Vagina (tissue), 2 donors: ENCODE data around the gene WWOX. TPM values are rescaled to one million over a fixed set of nuclear protein-coding genes. Genes with fewer than 3 reads are reported as not detected.

ENCODE experiments used
- DNase-seq, 2 donors: peaks; one replicate each; pipeline ENCODE4 v3.0.0-alpha.2; 2017; ENCODE audit errors: extremely low spot score in 2 of 2
- H3K27ac ChIP-seq: fragments of 200-600 bp; sonication (generic); one replicate; pipeline ENCODE4 v1.5.1; 2019
- H3K27me3 ChIP-seq: fragments of 200-600 bp; sonication (generic); one replicate; pipeline ENCODE4 v1.5.1; 2019
- H3K36me3 ChIP-seq, 2 donors: fragments of 200-600 bp; sonication (generic); one replicate each; pipeline ENCODE4 v1.5.1; 2017 to 2019
- H3K4me1 ChIP-seq: fragments of 200-600 bp; sonication (generic); one replicate; pipeline ENCODE4 v1.5.1; 2019
- H3K4me3 ChIP-seq, 2 donors: fragments of 200-600 bp; sonication (generic); 1 replicate in 1 of 2; 2 replicates in 1 of 2; pipeline ENCODE4 v1.5.1; 2016 to 2019
- H3K9me3 ChIP-seq: fragments of 200-600 bp; sonication (generic); one replicate; pipeline ENCODE4 v1.5.1; 2019
- CTCF ChIP-seq, 3 experiments: fragments of 450-650 bp in 2 of 3; fragments of 200-600 bp in 1 of 3; sonication (generic) in 1 of 3; IDR thresholded peaks; one replicate each; pipeline ENCODE4 v1.5.1; 2017 to 2019; ENCODE audit warnings: antibody characterized with exemption in 3 of 3, mild to moderate bottlenecking in 2 of 3, moderate library complexity in 2 of 3
- POLR2A ChIP-seq, 2 donors: fragments of 450-650 bp; IDR thresholded peaks; one replicate each; pipeline ENCODE4 v1.6.1; 2017; ENCODE audit warnings: antibody characterized with exemption in 2 of 2, mild to moderate bottlenecking in 2 of 2, moderate library complexity in 2 of 2
- POLR2AphosphoS5 ChIP-seq, 2 donors: sonication (generic); formaldehyde crosslinking; IDR thresholded peaks; one replicate each; pipeline ENCODE4 v1.9.0; 2017; ENCODE audit warnings: antibody characterized with exemption in 2 of 2, mild to moderate bottlenecking in 2 of 2, low read depth in 1 of 2; ENCODE audit not compliant: insufficient read depth in 1 of 2
- intact Hi-C: fragments of 100-400 bp; cut with DNase I; formaldehyde crosslinking; loops from one replicate; pipeline ENCODE4 v1.15.1; 2023
- total RNA-seq: library from RNA; depleted of rRNA; stranded (reverse); fragments of >200 nt; gene quantifications from one replicate; pipeline ENCODE4 v1.2.3, GENCODE V29; 2016

The WWOX gene
- total RNA-seq, 1 donor from 2014 or later: 33.1 TPM

GRCh38 chr16:78838276-78838675 is 738.8 kb downstream of the WWOX start:
- Histone ChIP-seq H3K9me3 (no peaks in the 10 kb centered on the region), H3K4me1 (no peaks in the 10 kb centered on the region), H3K27ac (no peak overlapping the region), H3K27me3 (no peaks in the 10 kb centered on the region), H3K36me3 (no peaks in the 10 kb centered on the region), H3K4me3 (no peak overlapping the region)
- no peak for DNase-seq
- intact Hi-C loops: no loop called here
- TF ChIP-seq POLR2AphosphoS5 (IDR thresholded peaks at IDR 0.05; ENCODE audit: insufficient read depth in 1 of 2, low read depth in 1 of 2) (no peak), CTCF (IDR thresholded peaks at IDR 0.05) (no peak), POLR2A (IDR thresholded peaks at IDR 0.05) (no peak)

GRCh38 chr16:78842950-78843349 is 743.5 kb downstream of the WWOX start:
- no peak for DNase-seq
- no peak overlapping the region for H3K4me3 ChIP-seq
- H3K27ac ChIP-seq: no peak overlapping the region
- intact Hi-C loops: no loop called here
- no peak for TF ChIP-seq POLR2A (IDR thresholded peaks at IDR 0.05)
- no peaks in the 10 kb centered on the region for H3K9me3 ChIP-seq
- no peaks in the 10 kb centered on the region for H3K27me3 ChIP-seq
- no peaks in the 10 kb centered on the region for H3K36me3 ChIP-seq
- H3K4me1 ChIP-seq: no peaks in the 10 kb centered on the region

GRCh38 chr16:78843978-78844377 is 744.5 kb downstream of the WWOX start:
- no peak for DNase-seq
- no peak overlapping the region for H3K4me3 ChIP-seq
- no peaks in the 10 kb centered on the region for H3K4me1 ChIP-seq
- intact Hi-C loops: no loop called here
- H3K27ac ChIP-seq: no peak overlapping the region
- no peaks in the 10 kb centered on the region for H3K36me3 ChIP-seq
- H3K9me3 ChIP-seq: no peaks in the 10 kb centered on the region
- TF ChIP-seq POLR2AphosphoS5 (IDR thresholded peaks at IDR 0.05; ENCODE audit: insufficient read depth in 1 of 2, low read depth in 1 of 2): no peak
- no peak for TF ChIP-seq POLR2A (IDR thresholded peaks at IDR 0.05)
- H3K27me3 ChIP-seq: no peaks in the 10 kb centered on the region

- TF ChIP-seq POLR2AphosphoS5 (IDR thresholded peaks at IDR 0.05; ENCODE audit: insufficient read depth in 1 of 2, low read depth in 1 of 2) (no peak), CTCF (IDR thresholded peaks at IDR 0.05) (no peak), POLR2A (IDR thresholded peaks at IDR 0.05) (no peak)
- DNase-seq: no peak
- Histone ChIP-seq H3K36me3 (no peaks in the 10 kb centered on the region), H3K9me3 (no peaks in the 10 kb centered on the region), H3K27ac (no peak overlapping the region), H3K27me3 (no peaks in the 10 kb centered on the region), H3K4me1 (no peaks in the 10 kb centered on the region), H3K4me3 (no peak overlapping the region)
- intact Hi-C loops: no loop called here
These were observed 745.2 kb downstream of the WWOX start for GRCh38 chr16:78844682-78845081.

- H3K4me1 ChIP-seq: no peaks in the 10 kb centered on the region
- TF ChIP-seq POLR2A (IDR thresholded peaks at IDR 0.05) (no peak), CTCF (IDR thresholded peaks at IDR 0.05) (no peak), POLR2AphosphoS5 (IDR thresholded peaks at IDR 0.05; ENCODE audit: insufficient read depth in 1 of 2, low read depth in 1 of 2) (no peak)
- H3K27ac ChIP-seq: no peak overlapping the region
- H3K36me3 ChIP-seq: no peaks in the 10 kb centered on the region
- H3K9me3 ChIP-seq: no peaks in the 10 kb centered on the region
- DNase-seq: no peak
- no peak overlapping the region for H3K4me3 ChIP-seq
- intact Hi-C loops: no loop called here
- H3K27me3 ChIP-seq: no peaks in the 10 kb centered on the region
These were observed 751.8 kb downstream of the WWOX start for GRCh38 chr16:78851266-78851665.

- no peak for DNase-seq
- no peak for TF ChIP-seq POLR2A (IDR thresholded peaks at IDR 0.05)
- TF ChIP-seq CTCF (IDR thresholded peaks at IDR 0.05): no peak
- intact Hi-C loops: no loop called here
- H3K9me3 ChIP-seq: no peaks in the 10 kb centered on the region
- no peaks in the 10 kb centered on the region for H3K36me3 ChIP-seq
- H3K4me3 ChIP-seq: no peak overlapping the region
- H3K27ac ChIP-seq: no peak overlapping the region
- H3K27me3 ChIP-seq: no peaks in the 10 kb centered on the region
- H3K4me1 ChIP-seq: no peaks in the 10 kb centered on the region
These were observed 752.7 kb downstream of the WWOX start for GRCh38 chr16:78852081-78852635.
